ENCODE results near the gene DNPH1.

- TF ChIP-seq NR2C1 (IDR thresholded peaks at IDR 0.05) (no peak), NR2C1 (tag; IDR thresholded peaks at IDR 0.05) (no peak), MLX (CRISPR knock-in tag; conservative IDR thresholded peaks at IDR 0.05) (no peak), SIN3A (IDR thresholded peaks at IDR 0.05; ENCODE audit: borderline replicate concordance in 2 of 2, control insufficient read depth in 1 of 2, low read depth in 2 of 2, low read length in 2 of 2) (no peak), CTCF (IDR thresholded peaks at IDR 0.05 in 2 of 3, conservative IDR thresholded peaks at IDR 0.05 in 1 of 3; ENCODE audit: insufficient read depth in 2 of 3, low read depth in 1 of 3, low read length in 3 of 3) (no peak), ATF6 (CRISPR knock-in tag; IDR thresholded peaks at IDR 0.05) (no peak), ZBTB33 (CRISPR knock-in tag; IDR thresholded peaks at IDR 0.05) (peak; percentile 70), GATA2 (CRISPR knock-in tag; IDR thresholded peaks at IDR 0.05) (no peak), ZFP30 (CRISPR knock-in tag; IDR thresholded peaks at IDR 0.05; ENCODE audit: borderline replicate concordance) (no peak), CREB1 (IDR thresholded peaks at IDR 0.05) (no peak), CREB1 (CRISPR knock-in tag; IDR thresholded peaks at IDR 0.05) (no peak), ZNF212 (CRISPR knock-in tag; IDR thresholded peaks at IDR 0.05) (no peak), GABPA (tag; conservative IDR thresholded peaks at IDR 0.05; ENCODE audit: low read depth) (no peak), ZNF175 (CRISPR knock-in tag; IDR thresholded peaks at IDR 0.05; ENCODE audit: low read depth) (no peak)
Observed at GRCh38 chr6:43183441-43183840, 45.8 kb downstream of the DNPH1 start.
